CD4-positive, alpha-beta T cell (primary cell): ENCODE measurements around the gene MCU. TPM values are rescaled to one million over a fixed set of nuclear protein-coding genes. Genes with fewer than 3 reads are reported as not detected.
"Not testable (repeated sequence)": the region's sequence is repeated elsewhere in the genome, so short reads cannot be mapped to it uniquely, and the experiment has no call there.

Experiments used
- ATAC-seq: fragments of 200-7000 bp; cut with Tn5 transposase; one replicate; pipeline ENCODE4 v1.10.0; 2022; ENCODE audit warnings: mild to moderate bottlenecking; ENCODE audit not compliant: poor library complexity
- CTCF ChIA-PET: fragments of 350-600 bp; sonication (Branson Sonifier 250); formaldehyde crosslinking; loops from one replicate; lab custom pipeline; 2021; ENCODE audit warnings: antibody characterized with exemption, inconsistent platforms; lab: Charles Lee
- POLR2A ChIA-PET: fragments of 350-600 bp; sonication (Branson Sonifier 250); formaldehyde crosslinking; loops from one replicate; lab custom pipeline; 2021; ENCODE audit warnings: antibody characterized with exemption, inconsistent platforms; lab: Charles Lee
- DNase-seq, 14 experiments: peaks; one replicate each; pipeline ENCODE4 v3.0.0-alpha.2; 2013 to 2020; ENCODE audit warnings: mixed read lengths in 2 of 14
- H3K27ac ChIP-seq, 2 donors: one replicate each; pipeline versions ENCODE4 v1.5.1 to v1.7.0; 2013; ENCODE audit warnings: low read length in 2 of 2, low read depth in 1 of 2, mild to moderate bottlenecking in 1 of 2
- H3K27me3 ChIP-seq, 2 experiments: 1 replicate in 1 of 2; 2 replicates in 1 of 2; pipeline versions ENCODE4 v1.6.1 to v1.7.0; 2013; ENCODE audit warnings: low read length in 2 of 2, control low read depth in 1 of 2, mild to moderate bottlenecking in 1 of 2, moderate library complexity in 1 of 2; ENCODE audit not compliant: insufficient read depth in 2 of 2, control insufficient read depth in 1 of 2
- H3K36me3 ChIP-seq: one replicate; pipeline ENCODE4 v1.6.1; 2013; ENCODE audit warnings: low read length, control low read depth; ENCODE audit not compliant: insufficient read depth
- H3K4me1 ChIP-seq: one replicate; pipeline ENCODE4 v1.6.1; 2013; ENCODE audit warnings: low read length, control low read depth; ENCODE audit not compliant: insufficient read depth
- H3K4me3 ChIP-seq: one replicate; pipeline ENCODE4 v1.5.1; 2013; ENCODE audit warnings: mild to moderate bottlenecking, low read length, moderate library complexity
- H3K9me3 ChIP-seq, 2 experiments: 1 replicate in 1 of 2; 2 replicates in 1 of 2; pipeline versions ENCODE4 v1.6.1 to v1.7.0; 2013; ENCODE audit warnings: low read length in 2 of 2, mild to moderate bottlenecking in 2 of 2, control low read depth in 1 of 2, moderate library complexity in 1 of 2; ENCODE audit not compliant: control insufficient read depth in 1 of 2, insufficient read depth in 1 of 2
- H3K27ac Mint-ChIP-seq: one replicate; pipeline ENCODE4 v1.8.0; 2020; ENCODE audit warnings: mixed read lengths
- H3K27me3 Mint-ChIP-seq: one replicate; pipeline ENCODE4 v1.8.0; 2021; ENCODE audit warnings: mixed read lengths
- H3K36me3 Mint-ChIP-seq: one replicate; pipeline ENCODE4 v1.8.0; 2021; ENCODE audit warnings: low read depth, mixed read lengths
- H3K4me1 Mint-ChIP-seq: one replicate; pipeline ENCODE4 v1.8.0; 2021; ENCODE audit warnings: low read depth, mixed read lengths
- H3K4me3 Mint-ChIP-seq: one replicate; pipeline ENCODE4 v1.8.0; 2020; ENCODE audit warnings: mild to moderate bottlenecking, mixed read lengths
- H3K9me3 Mint-ChIP-seq: one replicate; pipeline ENCODE4 v1.8.0; 2020; ENCODE audit warnings: mixed read lengths
- CTCF ChIP-seq: fragments of 200-600 bp; IDR thresholded peaks from one replicate; pipeline ENCODE4 v1.8.0; 2022; ENCODE audit warnings: antibody characterized with exemption, mild to moderate bottlenecking
- intact Hi-C, 2 experiments: fragments of 100-400 bp; cut with DNase I in 1 of 2; cut with micrococcal nuclease in 1 of 2; formaldehyde crosslinking; loops; one replicate each; pipeline versions ENCODE4 v1.15.1 to v1.9.0; 2023 to 2025; cut with DNase I, micrococcal nuclease
- total RNA-seq, 174 experiments: library from RNA in 2 of 174; stranded (reverse) in 2 of 174; gene quantifications; one replicate each; pipeline ENCODE4 v1.2.3 and lab custom pipeline; 2021 to 2026

Gene MCU
- total RNA-seq, 2 experiments from 2014 or later: 10.3 to 12.0 TPM

GRCh38 chr10:72899545-72899944 lies 207.6 kb downstream of the MCU start:
- H3K9me3 Mint-ChIP-seq: no peaks in the 10 kb centered on the region
- H3K27ac Mint-ChIP-seq: no peak overlapping the region
- Histone ChIP-seq H3K27me3 (no peaks in the 10 kb centered on the region), H3K9me3 (peaks cover 0 to 3% of the 10 kb centered on the region in 2 experiments), H3K27ac (no peak overlapping the region), H3K4me1 (no peaks in the 10 kb centered on the region), H3K4me3 (no peak overlapping the region), H3K36me3 (no peaks in the 10 kb centered on the region)
- no peaks in the 10 kb centered on the region for H3K36me3 Mint-ChIP-seq
- DNase-seq (no peak), ATAC-seq (no peak)
- ChIA-PET POLR2A (no interaction called here), CTCF (no interaction called here)
- peaks cover 4% of the 10 kb centered on the region for H3K27me3 Mint-ChIP-seq
- no peak overlapping the region for H3K4me3 Mint-ChIP-seq
- H3K4me1 Mint-ChIP-seq: no peaks in the 10 kb centered on the region
- no peak for TF ChIP-seq CTCF
- intact Hi-C loops: no loop called here

GRCh38 chr10:72903941-72904446 lies 212.1 kb downstream of the MCU start:
- H3K27ac ChIP-seq, H3K9me3 Mint-ChIP-seq, intact Hi-C loops, H3K27me3 Mint-ChIP-seq, H3K4me3 Mint-ChIP-seq, POLR2A ChIA-PET, H3K27ac Mint-ChIP-seq, H3K36me3 Mint-ChIP-seq, CTCF ChIA-PET, H3K36me3 ChIP-seq, H3K27me3 ChIP-seq, H3K4me1 ChIP-seq, DNase-seq, H3K4me3 ChIP-seq, H3K4me1 Mint-ChIP-seq, H3K9me3 ChIP-seq, ATAC-seq: not testable (repeated sequence)

GRCh38 chr10:72904806-72905205 lies 212.9 kb downstream of the MCU start:
- Histone ChIP-seq H3K27me3 (no peaks in the 10 kb centered on the region), H3K27ac (no peak overlapping the region), H3K4me3 (no peak overlapping the region), H3K9me3 (no peaks in the 10 kb centered on the region), H3K4me1 (no peaks in the 10 kb centered on the region), H3K36me3 (no peaks in the 10 kb centered on the region)
- Mint-ChIP-seq H3K27ac (no peak overlapping the region), H3K4me3 (no peak overlapping the region), H3K4me1 (no peaks in the 10 kb centered on the region), H3K9me3 (no peaks in the 10 kb centered on the region), H3K27me3 (no peaks in the 10 kb centered on the region), H3K36me3 (no peaks in the 10 kb centered on the region)
- ChIA-PET CTCF (no interaction called here), POLR2A (no interaction called here)
- TF ChIP-seq CTCF: no peak
- no peak for DNase-seq
- no peak for ATAC-seq
- intact Hi-C loops: no loop called here

- Histone ChIP-seq H3K36me3 (no peaks in the 10 kb centered on the region), H3K4me1 (no peaks in the 10 kb centered on the region), H3K27me3 (no peaks in the 10 kb centered on the region), H3K27ac (no peak overlapping the region), H3K4me3 (no peak overlapping the region), H3K9me3 (no peaks in the 10 kb centered on the region)
- H3K4me3 Mint-ChIP-seq: no peak overlapping the region
- ChIA-PET POLR2A (no interaction called here), CTCF (interaction anchor here (1.8 kb wide), 1 partner anchor 9 kb away, joined by 4 read pairs; no protein-coding TSS in a partner anchor)
- DNase-seq (no peak), ATAC-seq (no peak)
- no peak overlapping the region for H3K27ac Mint-ChIP-seq
- intact Hi-C loops: no loop called here
- H3K4me1 Mint-ChIP-seq: no peaks in the 10 kb centered on the region
- no peaks in the 10 kb centered on the region for H3K9me3 Mint-ChIP-seq
- H3K27me3 Mint-ChIP-seq: no peaks in the 10 kb centered on the region
- TF ChIP-seq CTCF: no peak
- H3K36me3 Mint-ChIP-seq: no peaks in the 10 kb centered on the region
Measured at GRCh38 chr10:72906446-72906845, 214.5 kb downstream of the MCU start.
